BE2C (cell line): Measurements from ENCODE around the gene GPC6.

Source experiments
- DNase-seq: peaks from one replicate; pipeline ENCODE4 v3.0.0-alpha.2; 2020
- H3K27me3 ChIP-seq: fragments of 250-450 bp; sonication (Bioruptor Pico); 2 replicates; pipeline ENCODE4 v1.5.1; 2020; ENCODE audit warnings: mild to moderate bottlenecking
- H3K36me3 ChIP-seq: fragments of 250-450 bp; sonication (Bioruptor Pico); 2 replicates; pipeline ENCODE4 v1.5.1; 2020; ENCODE audit warnings: mild to moderate bottlenecking
- H3K4me1 ChIP-seq: fragments of 250-450 bp; sonication (Bioruptor Pico); 2 replicates; pipeline ENCODE4 v1.5.1; 2020
- H3K4me3 ChIP-seq: 2 replicates; pipeline ENCODE4 v1.5.1; 2011; ENCODE audit warnings: low read depth, low read length
- H3K9me3 ChIP-seq: fragments of 250-450 bp; sonication (Bioruptor Pico); 2 replicates; pipeline ENCODE4 v1.5.1; 2020
- TF ChIP-seq, protein P1 (sequence below): IDR thresholded peaks from 2 replicates; pipeline ENCODE4 v1.5.1; 2012; ENCODE audit warnings: mild to moderate bottlenecking, low read depth, low read length

Gene GPC6

DNA sequence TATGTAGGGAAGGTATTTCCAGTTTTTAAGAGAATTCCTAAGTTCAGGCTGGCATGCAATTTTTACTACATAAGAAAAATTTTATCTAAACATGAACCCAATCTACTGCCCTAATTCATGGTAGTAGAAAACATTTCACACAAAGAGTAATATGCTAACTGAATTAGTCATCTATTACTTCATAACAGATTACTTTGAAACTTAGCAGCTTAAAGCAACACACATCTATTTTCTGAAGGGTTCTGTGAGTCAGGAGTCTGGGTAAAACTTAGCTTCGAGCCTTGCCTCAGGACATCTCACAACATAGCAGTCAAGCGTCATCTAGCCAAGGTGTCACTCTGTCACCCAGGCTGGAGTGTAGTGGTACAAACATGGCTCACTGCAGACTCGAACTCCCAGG lies 715.4 kb downstream of the GPC6 start:
- H3K4me1 ChIP-seq, result no peaks in the 10 kb centered on the region
- no peaks in the 10 kb centered on the region for H3K9me3 ChIP-seq
- TF ChIP-seq, protein P1, sequence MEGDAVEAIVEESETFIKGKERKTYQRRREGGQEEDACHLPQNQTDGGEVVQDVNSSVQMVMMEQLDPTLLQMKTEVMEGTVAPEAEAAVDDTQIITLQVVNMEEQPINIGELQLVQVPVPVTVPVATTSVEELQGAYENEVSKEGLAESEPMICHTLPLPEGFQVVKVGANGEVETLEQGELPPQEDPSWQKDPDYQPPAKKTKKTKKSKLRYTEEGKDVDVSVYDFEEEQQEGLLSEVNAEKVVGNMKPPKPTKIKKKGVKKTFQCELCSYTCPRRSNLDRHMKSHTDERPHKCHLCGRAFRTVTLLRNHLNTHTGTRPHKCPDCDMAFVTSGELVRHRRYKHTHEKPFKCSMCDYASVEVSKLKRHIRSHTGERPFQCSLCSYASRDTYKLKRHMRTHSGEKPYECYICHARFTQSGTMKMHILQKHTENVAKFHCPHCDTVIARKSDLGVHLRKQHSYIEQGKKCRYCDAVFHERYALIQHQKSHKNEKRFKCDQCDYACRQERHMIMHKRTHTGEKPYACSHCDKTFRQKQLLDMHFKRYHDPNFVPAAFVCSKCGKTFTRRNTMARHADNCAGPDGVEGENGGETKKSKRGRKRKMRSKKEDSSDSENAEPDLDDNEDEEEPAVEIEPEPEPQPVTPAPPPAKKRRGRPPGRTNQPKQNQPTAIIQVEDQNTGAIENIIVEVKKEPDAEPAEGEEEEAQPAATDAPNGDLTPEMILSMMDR, result no peak
- H3K4me3 ChIP-seq, result no peak overlapping the region
- H3K36me3 ChIP-seq, result no peaks in the 10 kb centered on the region
- H3K27me3 ChIP-seq, result no peaks in the 10 kb centered on the region
- no peak for DNase-seq

DNA sequence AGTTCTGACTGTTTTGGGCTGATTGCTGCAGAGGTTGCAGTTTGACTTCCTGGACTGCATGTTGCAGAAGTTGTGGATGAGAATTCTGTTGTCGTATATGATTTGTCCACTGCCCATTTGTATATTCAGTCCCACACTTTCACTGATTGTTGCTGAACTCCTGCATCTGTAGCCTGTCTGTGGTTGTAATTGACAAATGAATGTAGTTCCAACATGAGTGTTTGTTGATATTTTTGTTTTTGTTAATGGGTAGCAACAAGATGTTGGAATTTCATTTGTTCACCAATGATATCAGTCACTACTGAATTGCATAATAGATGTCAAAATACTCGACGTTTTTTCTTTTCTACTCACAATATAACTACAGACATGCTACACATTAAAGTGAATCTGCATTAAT lies 719.0 kb downstream of the GPC6 start:
- H3K36me3 ChIP-seq, result no peaks in the 10 kb centered on the region
- no peaks in the 10 kb centered on the region for H3K9me3 ChIP-seq
- TF ChIP-seq, protein P1, result no peak
- DNase-seq, result no peak
- no peaks in the 10 kb centered on the region; the same call in 1 of the 2 replicates for H3K4me1 ChIP-seq
- H3K27me3 ChIP-seq, result no peaks in the 10 kb centered on the region
- H3K4me3 ChIP-seq, result no peak overlapping the region

DNA sequence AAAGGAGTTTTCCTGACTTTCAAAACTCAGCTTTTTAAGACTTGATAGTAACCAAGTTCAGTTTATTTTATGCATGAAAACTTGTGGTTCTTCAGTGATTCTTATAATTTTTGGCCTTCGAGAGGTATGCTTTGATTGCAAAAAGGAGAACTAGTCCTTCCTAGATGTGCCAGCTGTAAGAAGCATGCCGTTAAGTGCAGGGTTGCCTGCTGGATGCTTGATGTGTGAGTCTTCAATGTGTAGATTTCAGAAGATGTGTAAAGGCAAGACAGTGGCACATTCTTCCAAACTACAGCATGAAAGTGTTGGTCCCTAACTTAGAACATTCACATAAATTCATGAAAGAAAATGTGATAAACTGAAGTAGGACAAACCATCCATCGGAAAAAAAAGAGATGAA lies 720.4 kb downstream of the GPC6 start:
- no peak for DNase-seq
- Histone ChIP-seq H3K4me1 (peaks cover 2% of the 10 kb centered on the region; the same call in 1 of the 2 replicates), H3K27me3 (no peaks in the 10 kb centered on the region), H3K9me3 (no peaks in the 10 kb centered on the region), H3K36me3 (no peaks in the 10 kb centered on the region), H3K4me3 (no peak overlapping the region)
- TF ChIP-seq, protein P1, result no peak

DNA sequence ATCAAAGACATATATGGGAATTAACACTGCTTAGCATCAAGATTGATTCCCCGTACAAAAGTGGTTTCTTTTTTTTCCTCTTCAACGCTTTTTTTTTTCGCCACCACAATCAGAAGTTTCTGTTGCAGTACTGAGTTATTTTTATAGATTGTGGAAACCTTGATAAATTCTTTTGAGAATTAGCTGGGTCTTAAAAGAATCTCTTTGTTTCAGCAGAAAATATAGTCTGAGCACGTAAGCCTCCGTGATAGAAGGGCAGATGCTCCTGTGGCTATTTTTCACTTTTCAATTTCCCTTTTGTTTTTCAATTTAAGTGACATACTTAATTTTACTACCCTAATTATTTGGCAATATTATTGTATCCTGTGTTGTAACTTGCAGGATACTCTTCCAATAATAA lies 721.0 kb downstream of the GPC6 start:
- TF ChIP-seq, protein P1, result no peak
- Histone ChIP-seq H3K4me1 (peaks cover 2% of the 10 kb centered on the region; the same call in 1 of the 2 replicates), H3K9me3 (no peaks in the 10 kb centered on the region), H3K36me3 (no peaks in the 10 kb centered on the region), H3K4me3 (no peak overlapping the region), H3K27me3 (no peaks in the 10 kb centered on the region)
- DNase-seq, result no peak

DNA sequence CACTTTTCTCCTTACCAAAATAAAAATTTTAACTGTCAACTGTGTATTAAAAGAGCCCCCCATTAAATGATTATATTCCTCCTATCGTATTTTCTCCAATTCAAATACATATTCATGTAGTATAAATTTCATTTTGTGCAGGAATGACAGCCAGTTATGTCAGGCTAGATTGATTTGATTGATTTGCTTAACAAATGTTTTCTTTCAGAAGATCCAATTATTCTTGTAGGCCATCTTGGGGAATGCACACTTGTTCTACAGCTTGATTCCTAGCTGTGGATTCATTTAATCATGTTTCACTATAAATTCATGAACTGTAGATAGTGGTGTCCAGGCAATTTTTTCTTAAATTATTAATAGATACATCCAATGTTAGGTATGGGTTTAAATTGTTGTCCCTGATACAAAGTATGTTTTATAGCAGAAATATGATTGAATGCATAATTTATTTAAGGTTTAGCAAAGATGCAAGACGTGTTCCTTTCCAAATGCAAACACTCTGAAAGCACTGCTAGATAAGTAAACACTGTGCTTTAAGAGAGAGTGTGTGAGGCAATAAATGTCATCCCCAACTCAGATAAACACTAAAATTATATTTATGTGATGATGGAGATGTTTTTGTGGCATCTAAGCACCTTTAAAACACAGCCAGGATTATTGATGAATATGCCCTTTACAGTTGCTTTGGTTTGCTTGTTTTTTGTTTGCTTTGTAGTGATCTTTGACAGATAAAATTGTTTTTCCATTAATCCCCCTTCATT lies 721.7 kb downstream of the GPC6 start:
- TF ChIP-seq, protein P1, result no peak
- no peak for DNase-seq
- no peaks in the 10 kb centered on the region for H3K27me3 ChIP-seq
- H3K36me3 ChIP-seq, result no peaks in the 10 kb centered on the region
- H3K4me3 ChIP-seq, result no peak overlapping the region
- peaks cover 2% of the 10 kb centered on the region; the same call in 1 of the 2 replicates for H3K4me1 ChIP-seq
- no peaks in the 10 kb centered on the region for H3K9me3 ChIP-seq

DNA sequence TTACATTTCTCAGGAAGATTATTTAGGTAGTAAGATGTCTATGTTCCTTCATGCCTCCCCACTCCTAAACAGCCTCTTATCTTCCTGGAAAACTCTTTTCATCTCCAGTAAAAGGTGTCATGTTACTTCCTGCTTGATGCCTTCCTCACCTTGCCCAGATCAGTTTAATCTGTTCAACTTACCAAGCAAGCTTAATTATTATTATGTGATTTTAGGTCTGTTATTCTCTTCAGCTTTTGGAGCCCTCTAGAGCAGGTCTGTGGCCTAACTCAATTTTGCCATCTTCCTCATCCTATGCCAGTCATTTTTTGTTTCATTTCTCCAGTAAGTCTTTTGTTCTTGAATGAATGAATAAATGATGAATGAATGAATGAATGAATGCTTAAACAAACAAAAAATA lies 724.5 kb downstream of the GPC6 start:
- no peak overlapping the region for H3K4me3 ChIP-seq
- TF ChIP-seq, protein P1, result peak; percentile 33
- H3K4me1 ChIP-seq, result peaks cover 2% of the 10 kb centered on the region; the same call in 1 of the 2 replicates
- no peaks in the 10 kb centered on the region for H3K27me3 ChIP-seq
- no peak for DNase-seq
- H3K36me3 ChIP-seq, result no peaks in the 10 kb centered on the region
- H3K9me3 ChIP-seq, result no peaks in the 10 kb centered on the region
